ENCODE data around the gene UROC1.

Gene UROC1

GRCh38 chr3:126530171-126531050, 12.8 kb upstream of the UROC1 start:
- FAIRE-seq = no peak

- no peak for FAIRE-seq
These were observed 12.1 kb upstream of the UROC1 start for GRCh38 chr3:126529585-126530170.

GRCh38 chr3:126528800-126529541, 11.4 kb upstream of the UROC1 start:
- no peak for FAIRE-seq

- FAIRE-seq = no peak
These were observed 10.8 kb upstream of the UROC1 start for GRCh38 chr3:126528419-126528799.

GRCh38 chr3:126527455-126528211, 10.1 kb upstream of the UROC1 start:
- no peak for FAIRE-seq

GRCh38 chr3:126527006-126527405, 9.4 kb upstream of the UROC1 start:
- no peak for FAIRE-seq

- no peak for FAIRE-seq
These were observed 9.1 kb upstream of the UROC1 start for GRCh38 chr3:126526668-126527005.

- no peak for FAIRE-seq
These were observed 8.5 kb upstream of the UROC1 start for GRCh38 chr3:126525853-126526667.

- FAIRE-seq = no peak
These were observed 7.7 kb upstream of the UROC1 start for GRCh38 chr3:126525091-126525852.

GRCh38 chr3:126524429-126524988, 6.9 kb upstream of the UROC1 start:
- FAIRE-seq = no peak

GRCh38 chr3:126523745-126524428, 6.3 kb upstream of the UROC1 start, which contains the start of gene CHST13:
Gene CHST13 (plus strand): TSS chr3:126524155. CDS start chr3:126524333, 178 bp downstream.
- no peak for FAIRE-seq

- no peak for FAIRE-seq
These were observed 4.8 kb upstream of the UROC1 start for GRCh38 chr3:126522363-126522788.

GRCh38 chr3:126521122-126521891, 3.7 kb upstream of the UROC1 start:
- no peak for FAIRE-seq

GRCh38 chr3:126519506-126520455, 2.2 kb upstream of the UROC1 start:
- FAIRE-seq = no peak

- no peak for FAIRE-seq
These were observed 1.2 kb upstream of the UROC1 start for GRCh38 chr3:126518779-126519177.

GRCh38 chr3:126517986-126518778, 609 bp upstream of the UROC1 start:
- FAIRE-seq = no peak

GRCh38 chr3:126516936-126517290, 660 bp downstream of the UROC1 start:
- FAIRE-seq = no peak
